Peyer's patch (tissue), 4 donors: ENCODE measurements around the gene SUPT20H.

ENCODE experiments used
- CTCF ChIP-seq, 6 experiments: fragments of 450-650 bp in 4 of 6; fragments of 200-600 bp in 2 of 6; sonication (generic) in 1 of 6; IDR thresholded peaks; one replicate each; pipeline ENCODE4 v1.5.1; 2017 to 2019; ENCODE audit warnings: antibody characterized with exemption in 6 of 6, mild to moderate bottlenecking in 3 of 6, moderate library complexity in 1 of 6
- POLR2A ChIP-seq, 2 donors: fragments of 450-650 bp; IDR thresholded peaks; one replicate each; pipeline ENCODE4 v1.5.1; 2017; ENCODE audit warnings: antibody characterized with exemption in 2 of 2, mild to moderate bottlenecking in 2 of 2, moderate library complexity in 2 of 2

- TF ChIP-seq POLR2A (IDR thresholded peaks at IDR 0.05), result no peak
- no peak for TF ChIP-seq CTCF (IDR thresholded peaks at IDR 0.05)
Observed at GRCh38 chr13:36959456-36960116, 99.9 kb downstream of the SUPT20H start.
